SKM-1 (cell line): ENCODE data around the gene LRMDA.

Experiments used
- DNase-seq: peaks from one replicate; lab custom pipeline; 2025; ENCODE audit not compliant: unreplicated experiment; lab: John Stamatoyannopoulos, UW

Gene LRMDA

DNA sequence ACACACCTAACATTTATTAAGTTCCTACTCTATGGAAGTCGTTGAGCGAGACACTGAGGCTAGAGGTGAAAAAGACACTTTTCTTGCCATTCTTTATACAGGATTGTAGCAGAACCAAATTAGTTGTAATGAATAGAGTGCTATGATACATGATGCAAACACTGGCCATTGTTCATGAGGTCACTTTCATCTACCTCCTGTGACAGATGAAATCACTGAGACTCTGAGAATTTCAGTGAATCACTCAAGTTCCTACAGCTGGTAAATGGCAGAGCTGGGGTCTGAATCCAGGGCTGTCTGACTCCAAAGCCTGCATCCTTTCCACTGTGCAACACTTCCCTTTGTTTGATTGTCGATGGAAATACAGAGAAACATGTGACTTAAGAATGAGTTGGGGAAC is 657.6 kb downstream of the LRMDA start:
- no peak for DNase-seq

DNA sequence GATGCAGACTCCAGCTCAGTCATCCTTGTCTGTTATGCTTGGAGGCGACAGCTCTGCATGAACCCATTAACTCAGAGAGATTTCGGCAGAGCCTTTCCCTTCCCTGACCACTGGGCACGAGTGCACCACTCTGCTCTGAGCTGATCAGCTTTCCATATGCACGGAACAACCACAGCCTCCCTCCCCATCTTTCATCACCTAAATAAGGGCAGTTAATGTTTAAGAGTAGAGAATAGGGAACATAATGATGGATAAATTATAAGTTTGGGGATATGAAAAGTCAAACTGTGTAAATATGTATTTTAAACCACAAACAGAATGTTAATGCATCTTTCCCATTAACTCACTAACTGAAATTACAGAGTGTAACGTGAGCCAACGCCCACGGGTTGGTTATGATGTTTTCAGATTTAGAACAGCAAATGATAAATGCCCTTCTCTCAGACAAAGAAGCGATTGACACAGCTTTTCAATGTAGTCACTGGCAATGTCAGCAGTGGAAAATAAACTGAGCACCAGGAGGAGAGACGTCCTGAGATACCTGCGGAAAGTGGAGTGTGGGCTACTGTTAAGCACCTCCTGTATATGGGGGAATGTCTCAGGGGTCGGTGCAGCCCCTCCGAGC is 658.2 kb downstream of the LRMDA start:
- DNase-seq, result no peak

DNA sequence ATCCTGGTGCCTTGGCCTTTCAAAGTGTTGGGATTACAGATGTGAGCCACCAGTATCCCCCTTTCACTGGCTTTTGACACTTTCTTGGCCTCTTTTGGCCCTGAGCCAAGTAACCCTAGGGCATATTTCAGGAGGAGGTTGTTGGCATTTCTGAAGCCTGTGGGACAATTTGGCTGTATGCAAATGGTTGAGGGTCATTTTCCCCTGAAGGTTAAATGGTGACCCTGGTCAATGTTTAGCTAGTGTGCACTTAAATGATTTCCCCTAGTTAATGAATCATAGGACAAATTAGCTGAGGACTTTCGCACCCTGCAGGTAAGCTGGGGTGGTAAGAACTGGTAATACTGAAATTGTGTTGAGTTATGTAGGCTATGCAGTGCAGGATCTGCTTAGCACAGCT is 660.5 kb downstream of the LRMDA start:
- no peak for DNase-seq

DNA sequence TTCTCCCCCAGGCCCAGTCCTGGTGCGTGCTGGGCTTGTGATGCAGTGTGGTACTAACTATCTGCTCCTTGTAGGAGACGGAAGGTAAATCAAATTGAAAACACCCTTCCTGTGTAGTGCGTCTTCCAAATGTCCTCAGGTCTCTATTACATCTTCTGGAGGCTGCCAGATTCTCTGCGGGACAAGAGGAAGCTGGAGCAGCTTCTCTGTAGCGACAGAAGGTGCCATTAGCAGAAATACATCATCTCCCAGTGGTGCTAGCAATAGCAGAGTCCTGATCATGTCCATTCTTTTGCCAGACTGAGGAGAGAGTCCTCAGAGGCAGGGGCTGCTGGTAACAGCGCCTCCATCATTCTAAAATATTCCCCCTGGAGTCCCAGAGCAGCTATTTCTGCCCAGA is 675.2 kb downstream of the LRMDA start:
- no peak for DNase-seq

DNA sequence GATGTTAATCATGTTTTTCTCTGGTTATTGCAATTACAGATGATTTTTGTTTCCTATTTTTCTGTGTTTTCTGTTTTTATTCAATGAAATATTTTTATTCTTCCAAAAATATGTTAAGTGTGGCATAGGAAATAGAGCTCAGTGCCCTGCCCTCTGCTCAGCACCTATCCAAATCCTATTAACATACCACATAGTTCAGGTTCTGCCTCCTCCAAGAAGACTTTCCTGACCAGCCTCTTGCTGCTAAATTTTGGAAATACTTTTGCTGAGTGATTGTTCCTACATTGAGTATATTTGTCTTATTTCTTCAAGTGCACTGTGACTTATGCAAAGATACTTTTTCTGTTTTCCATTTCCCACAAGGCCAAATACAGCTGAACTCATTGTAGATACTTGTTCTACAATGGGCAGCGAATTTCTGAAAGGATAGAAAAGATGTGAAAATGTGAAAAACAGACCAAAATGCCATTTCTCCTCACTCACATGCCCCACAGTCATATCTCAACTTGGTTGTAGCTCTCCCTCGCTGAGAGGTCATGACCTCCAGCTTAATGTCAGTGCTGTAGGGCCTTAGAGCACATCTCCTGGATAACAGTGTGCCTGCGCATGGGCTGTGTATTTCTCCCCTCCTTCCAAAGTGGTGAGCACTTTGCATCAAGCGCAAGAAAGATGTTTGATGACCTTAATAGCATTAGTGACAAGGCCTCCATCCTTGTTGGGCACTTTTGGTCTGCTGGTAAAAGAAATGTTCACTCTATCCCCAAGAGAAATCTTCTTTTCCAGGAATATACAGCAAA is 677.3 kb downstream of the LRMDA start:
- DNase-seq, result no peak

DNA sequence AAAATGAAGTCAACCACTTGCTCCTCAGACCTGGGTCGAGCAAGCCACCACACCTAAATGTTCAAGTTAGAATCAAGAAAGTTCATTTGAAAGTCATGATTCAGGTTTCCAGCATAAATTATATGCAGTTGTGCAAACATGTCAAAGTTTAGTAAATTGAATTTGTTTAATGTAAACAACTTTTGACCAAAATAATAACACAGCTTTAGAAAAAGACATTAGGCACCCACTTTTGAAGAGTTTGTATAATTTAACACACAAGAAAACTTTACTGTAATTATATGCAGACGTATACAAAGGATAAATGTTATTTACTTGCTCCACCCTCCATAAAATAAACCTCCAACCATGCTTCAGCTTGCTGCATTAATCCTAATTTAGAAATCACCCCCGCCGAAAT is 680.0 kb downstream of the LRMDA start:
- DNase-seq, result no peak

DNA sequence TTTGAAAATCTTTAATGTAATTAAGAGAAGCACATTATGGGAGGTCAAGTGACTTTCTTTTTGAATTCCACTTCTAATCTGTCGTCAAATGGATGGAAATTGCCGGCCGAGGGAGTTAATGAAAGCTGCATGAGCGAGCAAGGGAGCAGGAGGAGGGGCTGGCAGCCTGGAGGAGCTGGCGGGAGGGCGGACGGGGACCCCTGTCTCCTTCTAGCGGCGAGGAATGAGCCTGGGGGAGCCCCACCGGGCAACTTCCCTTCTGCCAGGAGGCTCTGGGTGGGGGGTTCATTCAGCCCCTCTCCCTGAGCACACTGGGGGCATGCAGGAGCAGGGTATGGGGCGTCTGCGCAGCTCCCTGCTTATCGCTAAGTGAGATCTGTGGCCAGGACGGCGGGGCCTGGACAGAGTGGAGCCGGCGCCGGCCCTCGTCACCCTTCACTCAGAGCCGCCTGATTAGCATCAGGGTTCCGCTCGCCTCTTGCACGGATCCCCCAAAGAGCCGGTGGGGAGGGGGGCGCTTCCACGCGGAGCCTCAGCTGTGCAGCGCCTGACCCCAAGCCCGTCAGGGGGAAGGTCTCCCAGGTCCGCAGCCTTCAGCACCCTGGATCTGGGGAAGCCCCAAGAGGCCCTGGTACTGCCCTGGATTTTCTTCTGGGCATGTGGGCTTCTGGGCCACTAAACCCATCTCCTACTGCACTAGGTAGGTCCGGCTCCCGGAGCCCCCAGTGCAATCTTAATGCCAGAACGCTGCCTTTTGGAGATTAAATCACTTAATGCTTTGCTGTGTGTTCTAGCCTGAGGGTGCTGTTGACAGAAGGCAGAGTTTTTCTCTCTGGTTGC is 680.8 kb downstream of the LRMDA start:
- DNase-seq, result no peak

DNA sequence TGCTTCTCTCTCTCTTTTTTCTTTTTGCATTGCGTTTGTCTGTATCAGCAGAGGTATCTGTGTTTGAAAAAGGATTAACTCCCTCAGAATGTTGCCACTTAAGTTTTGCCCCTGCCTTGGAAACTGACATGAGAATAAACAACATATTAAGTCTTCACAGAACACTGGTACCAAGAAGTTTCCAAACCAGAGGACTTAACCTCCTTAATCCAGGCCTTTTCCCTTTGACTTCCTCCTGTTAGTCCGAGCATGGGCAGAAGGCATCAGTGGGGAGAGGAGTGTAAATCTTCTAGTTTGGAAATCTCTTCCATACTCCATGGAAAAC is 681.4 kb downstream of the LRMDA start:
- DNase-seq, result no peak

DNA sequence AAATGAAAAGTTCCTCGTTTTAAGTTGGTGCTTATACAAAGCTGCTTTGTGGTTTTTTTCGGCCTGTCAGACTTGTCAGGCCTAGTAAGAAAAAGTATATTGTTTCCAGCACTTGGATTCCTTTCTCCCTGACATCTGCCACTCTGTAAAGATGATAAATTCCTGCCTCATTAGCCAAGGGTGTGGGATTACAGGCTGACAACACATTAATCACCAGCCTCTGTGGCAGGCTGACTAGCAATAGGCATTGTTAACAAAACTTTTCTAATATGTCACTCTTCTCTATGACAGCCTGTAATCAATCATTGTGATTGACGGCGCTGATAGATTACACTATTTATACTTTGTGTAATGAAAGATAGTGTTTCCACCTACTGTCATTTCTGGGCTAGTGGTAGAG is 682.5 kb downstream of the LRMDA start:
- DNase-seq, result no peak

DNA sequence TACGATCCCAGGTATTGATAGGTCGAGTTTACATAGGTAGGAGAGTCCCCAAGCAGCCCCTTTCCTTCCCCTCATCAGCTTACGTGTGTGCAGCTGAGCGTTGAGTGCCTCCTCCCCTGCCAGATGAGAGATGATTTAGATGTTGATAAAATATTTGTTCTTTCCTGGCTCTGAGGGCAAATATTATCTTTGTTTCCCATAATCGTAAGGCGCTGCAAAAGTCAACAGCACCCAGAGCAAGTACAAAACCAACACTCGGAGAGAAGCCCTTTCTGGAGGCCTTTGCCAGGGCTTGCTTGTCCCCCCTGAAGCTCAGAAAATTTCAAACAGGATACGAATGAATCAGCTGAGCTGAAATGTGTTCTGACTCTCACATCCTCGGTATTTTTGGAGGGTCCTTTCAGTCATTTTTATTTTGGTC is 683.2 kb downstream of the LRMDA start:
- DNase-seq, result no peak

DNA sequence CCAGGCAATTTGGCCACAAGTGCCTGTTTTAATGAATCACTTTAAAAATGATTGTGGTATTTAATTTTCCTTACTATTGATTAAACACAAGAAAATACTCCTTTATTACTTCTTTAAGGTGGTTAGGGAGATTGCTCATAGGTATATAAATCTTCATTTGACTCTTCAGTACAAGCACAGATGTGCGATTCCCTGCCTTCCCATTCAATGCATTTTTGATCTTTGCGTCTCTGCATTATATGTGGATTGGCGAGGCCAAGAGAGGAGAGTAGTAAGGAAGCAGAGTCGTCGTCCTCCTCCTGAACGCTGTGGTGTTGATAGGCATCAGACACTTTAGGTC is 683.7 kb downstream of the LRMDA start:
- DNase-seq, result no peak

DNA sequence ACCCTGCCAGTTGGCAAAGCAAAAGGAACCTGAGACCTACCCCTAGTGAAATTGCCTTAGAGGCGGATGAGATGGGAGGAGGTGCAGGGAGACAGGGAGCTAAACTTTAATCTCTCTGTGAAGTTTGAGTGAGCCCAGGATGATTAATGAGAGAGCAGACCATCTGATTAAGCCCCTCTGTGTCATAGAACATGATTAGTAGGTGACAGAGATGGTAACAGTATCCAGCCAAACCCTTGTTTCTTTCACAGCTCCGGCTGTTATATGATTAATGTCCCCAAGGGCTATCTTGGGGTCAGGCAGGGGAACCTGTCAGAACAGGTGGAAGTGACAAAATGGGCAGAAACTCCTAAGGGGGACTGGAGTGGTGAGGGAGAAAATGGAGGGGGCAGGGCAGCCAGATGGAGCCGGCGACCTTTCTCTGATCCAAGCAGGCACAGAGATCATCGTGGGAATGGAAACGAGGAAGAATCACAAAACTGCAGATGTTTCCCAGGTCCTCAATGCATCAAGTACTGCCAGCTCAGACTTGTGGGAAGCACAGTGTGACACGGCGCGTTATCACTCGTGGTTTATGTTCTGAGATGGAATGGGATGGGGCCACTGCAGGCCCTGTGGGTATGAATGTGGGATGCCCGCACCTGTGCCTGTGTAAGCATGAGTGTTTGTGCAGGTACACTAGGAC is 684.2 kb downstream of the LRMDA start:
- no peak for DNase-seq

DNA sequence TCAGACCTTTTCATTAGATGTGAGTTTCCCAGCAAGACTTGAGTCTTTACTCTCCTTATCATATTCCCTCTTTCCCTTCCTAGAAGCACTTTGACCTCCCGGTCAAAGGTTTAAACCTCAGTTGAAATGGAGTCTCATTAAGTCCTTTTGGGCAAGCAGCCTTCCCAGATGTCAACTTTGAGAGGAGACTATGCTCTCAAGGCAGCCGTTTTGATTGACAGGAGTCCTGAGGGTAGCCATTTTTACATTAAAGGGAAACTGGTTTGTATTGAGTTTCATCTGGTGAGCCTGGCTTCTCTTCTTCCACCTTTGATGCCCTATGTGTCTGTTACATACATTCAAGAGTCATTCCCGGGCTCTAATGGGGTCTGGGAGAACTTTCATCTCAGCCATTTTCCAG is 685.1 kb downstream of the LRMDA start:
- no peak for DNase-seq

DNA sequence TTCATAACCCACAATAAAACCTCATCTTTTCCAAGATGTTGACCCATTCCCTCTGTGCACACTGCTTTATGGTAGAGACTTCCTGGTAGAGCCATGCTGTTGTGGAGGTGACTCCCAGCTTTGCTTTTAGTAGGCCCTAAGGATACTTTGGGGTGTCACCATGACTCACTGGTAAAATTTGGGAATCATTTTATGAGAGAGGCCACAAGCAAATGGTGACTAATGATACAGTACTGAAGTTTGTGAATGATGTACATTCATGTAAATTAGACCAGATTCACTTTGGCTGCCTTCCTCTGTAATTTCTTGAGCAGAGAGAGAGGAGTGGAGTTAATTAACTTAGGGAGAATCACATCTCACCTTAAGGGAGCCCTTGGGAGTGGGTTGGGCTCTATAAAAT is 686.5 kb downstream of the LRMDA start:
- no peak for DNase-seq

DNA sequence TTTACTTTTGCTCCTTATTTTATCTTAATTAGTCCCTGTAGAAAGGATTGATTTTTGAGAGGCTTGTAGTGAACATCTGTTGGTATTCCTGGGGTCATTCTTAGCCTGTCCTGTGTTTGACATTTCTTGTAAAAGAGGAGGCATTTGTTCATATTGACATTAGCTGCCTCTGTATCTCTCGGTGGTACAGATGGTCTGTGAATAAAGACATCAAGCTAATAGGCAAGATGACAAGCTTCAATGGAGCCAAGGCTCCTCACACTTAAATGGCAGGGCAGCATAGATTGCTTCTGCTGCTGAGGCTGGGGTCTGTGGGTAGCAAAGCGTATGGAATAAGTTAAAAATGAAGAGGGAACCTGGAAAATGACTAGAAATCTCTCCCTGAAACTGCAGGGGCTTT is 687.6 kb downstream of the LRMDA start:
- DNase-seq, result no peak

DNA sequence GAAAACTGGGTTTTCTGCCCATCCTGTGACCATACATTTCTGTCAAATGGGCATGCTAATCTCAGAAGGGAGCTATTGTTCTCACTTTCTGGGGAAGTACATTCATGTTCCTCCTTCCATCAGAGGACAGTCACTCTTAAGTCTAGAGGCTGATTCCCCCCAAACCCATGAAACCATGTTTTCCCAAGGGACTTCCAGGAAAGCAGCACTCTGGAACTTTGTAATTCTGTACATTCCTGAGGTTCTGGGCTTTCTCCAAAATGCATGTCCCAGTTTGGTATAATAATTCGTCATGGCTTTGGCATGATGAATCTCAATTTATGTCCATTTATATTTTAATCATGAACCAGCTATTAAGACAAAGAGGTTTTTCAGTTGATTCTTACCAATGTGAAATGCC is 688.1 kb downstream of the LRMDA start:
- DNase-seq, result no peak

DNA sequence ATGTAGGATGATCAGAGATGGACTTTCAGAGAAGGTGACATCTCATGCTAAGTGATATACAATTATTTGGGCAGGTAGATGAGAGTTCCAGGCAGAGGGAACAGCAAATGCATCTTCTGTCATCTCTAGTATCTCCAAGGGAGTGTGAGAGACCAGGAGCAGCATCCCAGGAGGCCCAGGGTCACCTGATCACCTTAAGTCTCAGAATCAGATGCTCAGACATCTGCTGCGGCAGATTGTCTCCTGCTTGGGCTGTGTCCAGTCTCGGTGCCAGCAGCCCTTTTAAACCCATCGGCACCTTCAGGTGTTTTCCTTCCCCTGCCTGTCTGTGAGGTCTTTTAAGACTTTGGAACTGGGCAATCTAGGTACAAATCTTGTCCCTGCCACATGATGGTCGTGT is 690.6 kb downstream of the LRMDA start:
- no peak for DNase-seq

DNA sequence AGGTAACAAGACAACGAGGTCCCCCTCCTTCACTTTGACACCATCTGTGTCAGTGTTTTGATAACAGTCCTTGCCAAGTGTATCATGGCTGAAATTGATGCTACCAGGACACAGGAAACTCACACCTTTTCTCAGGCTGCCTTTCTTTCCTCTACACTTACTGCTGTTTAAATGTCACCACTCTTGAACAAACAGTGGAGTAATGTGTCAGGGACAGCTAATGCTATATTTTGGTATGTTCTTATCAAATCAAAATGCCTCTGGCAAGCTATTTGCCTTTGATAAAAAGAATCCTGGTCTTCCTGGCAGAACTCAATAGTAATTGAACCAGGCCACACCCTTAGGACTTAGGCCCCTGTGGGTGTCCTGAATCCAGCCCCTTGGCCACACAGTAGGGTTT is 692.9 kb downstream of the LRMDA start:
- no peak for DNase-seq

DNA sequence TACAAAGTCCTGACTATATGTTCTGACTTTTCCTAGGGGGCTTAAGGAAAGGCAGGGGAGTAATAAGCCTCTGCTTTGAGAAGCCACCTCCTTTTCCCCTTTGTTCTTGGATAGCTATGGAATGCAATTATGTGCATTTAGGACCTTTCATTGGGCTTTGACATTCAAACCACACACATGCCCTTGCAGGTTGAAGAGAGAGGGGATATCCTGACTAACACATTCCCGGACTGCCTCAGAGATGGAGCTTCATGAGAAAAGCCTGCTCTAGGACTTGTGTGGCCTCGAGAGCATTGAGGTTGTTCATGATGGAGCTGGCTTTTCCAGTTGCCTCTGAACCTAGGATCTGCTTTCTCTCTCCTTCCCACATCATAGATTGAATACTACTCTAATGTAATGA is 694.5 kb downstream of the LRMDA start:
- DNase-seq, result no peak

DNA sequence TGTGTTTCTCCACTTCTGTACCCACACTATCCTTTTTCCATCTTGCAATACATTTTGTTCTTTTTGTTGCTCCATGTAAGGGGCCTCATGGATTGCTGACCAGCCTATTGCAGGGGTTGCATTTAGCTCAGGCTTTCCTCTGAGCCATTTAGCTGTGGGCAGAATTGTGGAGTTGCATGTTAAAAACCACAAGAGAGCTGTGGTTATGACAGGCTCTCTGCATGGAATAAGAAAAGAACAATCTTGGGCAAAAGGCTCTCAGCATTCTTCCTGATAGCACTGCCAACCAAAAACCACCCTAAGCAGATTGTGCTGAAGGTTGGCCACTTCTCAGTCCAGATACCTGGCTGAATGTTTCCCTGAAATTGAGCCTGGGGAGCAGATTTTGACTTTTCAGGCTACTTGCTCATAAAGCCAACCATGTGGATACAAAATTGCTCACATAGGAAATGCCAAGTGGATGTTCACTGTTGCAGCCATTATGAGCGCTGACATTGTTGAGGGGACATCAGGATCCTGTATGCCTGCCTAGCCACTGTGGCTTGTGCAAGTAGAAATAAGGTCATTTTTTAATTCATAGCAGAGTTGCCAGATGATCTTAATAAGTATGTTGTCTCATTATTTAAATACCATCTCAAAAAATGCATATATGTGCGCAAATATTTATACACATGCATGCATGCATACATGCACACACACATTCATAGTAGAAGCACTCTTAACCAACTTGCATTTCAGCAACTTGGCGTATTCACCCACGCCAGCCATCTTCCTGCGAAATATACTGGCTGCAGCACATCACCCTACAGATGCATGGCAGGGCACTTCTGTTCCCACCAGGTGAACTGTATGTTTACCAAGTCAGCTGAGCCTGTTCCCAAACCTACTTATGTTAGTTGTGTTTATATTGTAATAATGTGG is 695.4 kb downstream of the LRMDA start:
- no peak for DNase-seq
